HG02759 (cell line): ENCODE measurements around the gene NBEA.
"Not testable (repeated sequence)": the region's sequence is repeated elsewhere in the genome, so short reads cannot be mapped to it uniquely, and the experiment has no call there.

Source experiments
- ATAC-seq: cut with Tn5 transposase; IDR thresholded peaks from one replicate; pipeline ENCODE4 v1.9.1; 2021; ENCODE audit warnings: mild to moderate bottlenecking, moderate library complexity; ENCODE audit not compliant: unreplicated experiment

Gene NBEA

GRCh38 chr13:35365883-35366282, 423.8 kb downstream of the NBEA start:
- no peak for ATAC-seq

- no peak for ATAC-seq
Observed at GRCh38 chr13:35367586-35367985, 425.5 kb downstream of the NBEA start.

- no peak for ATAC-seq
Observed at GRCh38 chr13:35378939-35379338, 436.9 kb downstream of the NBEA start.

GRCh38 chr13:35379663-35380062, 437.6 kb downstream of the NBEA start:
- no peak for ATAC-seq

- no peak for ATAC-seq
Observed at GRCh38 chr13:35387682-35388250, 445.7 kb downstream of the NBEA start.

GRCh38 chr13:35388441-35389355, 446.6 kb downstream of the NBEA start:
- no peak for ATAC-seq

GRCh38 chr13:35389535-35389934, 447.5 kb downstream of the NBEA start:
- no peak for ATAC-seq

- ATAC-seq, result no peak
Observed at GRCh38 chr13:35392768-35393167, 450.7 kb downstream of the NBEA start.

GRCh38 chr13:35393886-35394285, 451.8 kb downstream of the NBEA start:
- no peak for ATAC-seq

GRCh38 chr13:35408285-35408684, 466.2 kb downstream of the NBEA start:
- not testable (repeated sequence) for ATAC-seq

- ATAC-seq, result no peak
Observed at GRCh38 chr13:35411059-35411744, 469.1 kb downstream of the NBEA start.

GRCh38 chr13:35448465-35448864, 506.4 kb downstream of the NBEA start:
- no peak for ATAC-seq

- no peak for ATAC-seq
Observed at GRCh38 chr13:35449821-35450220, 507.8 kb downstream of the NBEA start.

- no peak for ATAC-seq
Observed at GRCh38 chr13:35455022-35455421, 513.0 kb downstream of the NBEA start.

- ATAC-seq, result no peak
Observed at GRCh38 chr13:35457258-35457657, 515.2 kb downstream of the NBEA start.

GRCh38 chr13:35460061-35460460, 518.0 kb downstream of the NBEA start:
- ATAC-seq, result no peak

GRCh38 chr13:35465371-35465770, 523.3 kb downstream of the NBEA start:
- no peak for ATAC-seq

GRCh38 chr13:35468195-35468594, 526.1 kb downstream of the NBEA start:
- no peak for ATAC-seq

GRCh38 chr13:35469806-35470525, 527.9 kb downstream of the NBEA start:
- ATAC-seq, result no peak

- no peak for ATAC-seq
Observed at GRCh38 chr13:35470671-35471661, 528.9 kb downstream of the NBEA start.
